HCT116 (cell line): ENCODE measurements around the gene PRR12.

Experiments used
- CEBPB ChIP-seq: IDR thresholded peaks from 2 replicates; pipeline ENCODE4 v1.6.1; 2012; ENCODE audit warnings: low read depth
- CTCF ChIP-seq, 3 experiments: fragments of 200-600 bp in 1 of 3; sonication (generic) in 1 of 3; IDR thresholded peaks in 2 of 3; conservative IDR thresholded peaks in 1 of 3; 2 replicates each; pipeline ENCODE4 v1.5.1; 2012 to 2017; ENCODE audit warnings: low read depth in 2 of 3, low read length in 2 of 3, antibody characterized with exemption in 1 of 3, borderline replicate concordance in 1 of 3, control low read depth in 1 of 3, mild to moderate bottlenecking in 1 of 3, mixed read lengths in 1 of 3, mixed run types in 1 of 3, moderate library complexity in 1 of 3; ENCODE audit not compliant: insufficient read depth in 1 of 3
- FOSL1 ChIP-seq: IDR thresholded peaks from 2 replicates; pipeline ENCODE4 v1.6.1; 2012; ENCODE audit warnings: low read depth
- POLR2A ChIP-seq: IDR thresholded peaks from 2 replicates; pipeline ENCODE4 v1.7.0; 2011; ENCODE audit warnings: borderline replicate concordance; ENCODE audit not compliant: insufficient read depth, insufficient read length; ENCODE audit errors: extremely low read depth
- POLR2AphosphoS5 ChIP-seq: IDR thresholded peaks from 2 replicates; pipeline ENCODE4 v1.6.1; 2011; ENCODE audit warnings: mild to moderate bottlenecking, low read depth, low read length, moderate library complexity
- SIN3A ChIP-seq: IDR thresholded peaks from 2 replicates; pipeline ENCODE4 v1.6.1; 2012; ENCODE audit warnings: low read depth
- YY1 ChIP-seq: IDR thresholded peaks from 2 replicates; pipeline ENCODE4 v1.6.1; 2011; ENCODE audit warnings: low read length, low read depth, moderate library complexity, mild to moderate bottlenecking; ENCODE audit not compliant: insufficient replicate concordance; ENCODE audit errors: extremely low read depth
- ZFX ChIP-seq: fragments of 450-650 bp; IDR thresholded peaks from 2 replicates; pipeline ENCODE4 v1.6.1; 2017
- TF ChIP-seq, protein P1 (sequence below): IDR thresholded peaks from 2 replicates; pipeline ENCODE4 v1.6.1; 2012
- TF ChIP-seq, protein P2 (sequence below): IDR thresholded peaks from 2 replicates; pipeline ENCODE4 v1.6.1; 2012

DNA sequence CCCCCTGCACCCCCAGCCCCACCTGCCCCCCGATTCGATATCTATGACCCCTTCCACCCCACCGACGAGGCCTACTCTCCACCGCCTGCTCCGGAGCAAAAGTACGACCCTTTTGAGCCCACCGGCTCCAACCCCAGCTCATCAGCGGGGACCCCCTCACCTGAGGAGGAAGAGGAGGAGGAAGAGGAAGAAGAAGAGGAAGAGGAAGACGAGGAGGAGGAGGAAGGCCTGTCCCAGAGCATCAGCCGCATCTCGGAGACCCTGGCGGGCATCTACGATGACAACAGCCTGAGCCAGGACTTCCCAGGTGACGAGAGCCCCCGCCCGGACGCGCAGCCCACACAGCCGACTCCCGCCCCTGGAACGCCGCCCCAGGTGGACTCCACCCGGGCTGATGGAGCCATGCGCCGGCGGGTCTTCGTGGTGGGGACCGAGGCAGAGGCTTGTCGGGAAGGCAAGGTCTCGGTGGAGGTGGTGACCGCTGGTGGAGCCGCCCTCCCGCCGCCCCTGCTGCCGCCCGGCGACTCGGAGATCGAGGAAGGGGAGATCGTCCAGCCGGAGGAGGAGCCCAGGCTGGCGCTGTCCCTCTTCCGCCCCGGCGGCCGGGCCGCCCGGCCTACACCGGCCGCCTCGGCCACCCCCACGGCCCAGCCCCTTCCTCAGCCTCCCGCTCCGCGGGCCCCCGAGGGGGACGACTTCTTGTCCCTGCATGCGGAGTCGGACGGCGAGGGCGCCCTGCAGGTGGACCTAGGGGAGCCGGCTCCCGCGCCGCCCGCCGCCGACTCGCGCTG lies 60.2 kb downstream of the PRR12 start:
- no peak for TF ChIP-seq CTCF (IDR thresholded peaks at IDR 0.05 in 2 of 3, conservative IDR thresholded peaks at IDR 0.05 in 1 of 3; ENCODE audit: borderline replicate concordance in 1 of 3, insufficient read depth in 1 of 3, low read depth in 2 of 3, low read length in 2 of 3)
- TF ChIP-seq POLR2AphosphoS5 = no peak
- TF ChIP-seq POLR2A = no peak
- TF ChIP-seq, protein P1, sequence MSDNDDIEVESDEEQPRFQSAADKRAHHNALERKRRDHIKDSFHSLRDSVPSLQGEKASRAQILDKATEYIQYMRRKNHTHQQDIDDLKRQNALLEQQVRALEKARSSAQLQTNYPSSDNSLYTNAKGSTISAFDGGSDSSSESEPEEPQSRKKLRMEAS = no peak
- no peak for TF ChIP-seq YY1
- no peak for TF ChIP-seq SIN3A
- TF ChIP-seq CEBPB = no peak
- TF ChIP-seq FOSL1 = no peak
- TF ChIP-seq, protein P2, sequence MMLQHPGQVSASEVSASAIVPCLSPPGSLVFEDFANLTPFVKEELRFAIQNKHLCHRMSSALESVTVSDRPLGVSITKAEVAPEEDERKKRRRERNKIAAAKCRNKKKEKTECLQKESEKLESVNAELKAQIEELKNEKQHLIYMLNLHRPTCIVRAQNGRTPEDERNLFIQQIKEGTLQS = no peak
- TF ChIP-seq ZFX = no peak
